22Rv1 (cell line): Measurements from ENCODE around the gene MAGEB6B.

Source experiments
- ZFX ChIP-seq: fragments of 450-650 bp; IDR thresholded peaks from 2 replicates; pipeline ENCODE4 v1.6.1; 2017; ENCODE audit warnings: antibody characterized with exemption, borderline replicate concordance
- TF ChIP-seq, protein P1 (sequence below): fragments of 450-650 bp; IDR thresholded peaks from 2 replicates; pipeline ENCODE4 v1.5.1; 2017; ENCODE audit warnings: mild to moderate bottlenecking

GRCh38 chrX:26203561-26203960 is 43.2 kb downstream of the MAGEB6B start:
- TF ChIP-seq, protein P1, sequence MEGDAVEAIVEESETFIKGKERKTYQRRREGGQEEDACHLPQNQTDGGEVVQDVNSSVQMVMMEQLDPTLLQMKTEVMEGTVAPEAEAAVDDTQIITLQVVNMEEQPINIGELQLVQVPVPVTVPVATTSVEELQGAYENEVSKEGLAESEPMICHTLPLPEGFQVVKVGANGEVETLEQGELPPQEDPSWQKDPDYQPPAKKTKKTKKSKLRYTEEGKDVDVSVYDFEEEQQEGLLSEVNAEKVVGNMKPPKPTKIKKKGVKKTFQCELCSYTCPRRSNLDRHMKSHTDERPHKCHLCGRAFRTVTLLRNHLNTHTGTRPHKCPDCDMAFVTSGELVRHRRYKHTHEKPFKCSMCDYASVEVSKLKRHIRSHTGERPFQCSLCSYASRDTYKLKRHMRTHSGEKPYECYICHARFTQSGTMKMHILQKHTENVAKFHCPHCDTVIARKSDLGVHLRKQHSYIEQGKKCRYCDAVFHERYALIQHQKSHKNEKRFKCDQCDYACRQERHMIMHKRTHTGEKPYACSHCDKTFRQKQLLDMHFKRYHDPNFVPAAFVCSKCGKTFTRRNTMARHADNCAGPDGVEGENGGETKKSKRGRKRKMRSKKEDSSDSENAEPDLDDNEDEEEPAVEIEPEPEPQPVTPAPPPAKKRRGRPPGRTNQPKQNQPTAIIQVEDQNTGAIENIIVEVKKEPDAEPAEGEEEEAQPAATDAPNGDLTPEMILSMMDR: no peak
- TF ChIP-seq ZFX: no peak
